BJ (cell line): ENCODE data around the gene HRK. TPM values are rescaled to one million over a fixed set of nuclear protein-coding genes. Genes with fewer than 3 reads are reported as not detected.

Experiments
- CTCF ChIA-PET: fragments of 350-600 bp; formaldehyde crosslinking; extraction: SDS; loops from one replicate; lab custom pipeline; 2021; ENCODE audit warnings: antibody characterized with exemption, inconsistent platforms; lab: Yijun Ruan, JAX
- POLR2A ChIA-PET: fragments of 300-600 bp; sonication (Branson Sonifier 250); formaldehyde crosslinking; extraction: SDS; loops from one replicate; lab custom pipeline; 2021; ENCODE audit warnings: antibody characterized with exemption; lab: Charles Lee
- DNase-seq: peaks from one replicate; pipeline ENCODE4 v3.0.0-alpha.2; 2011; ENCODE audit warnings: low read depth
- H3K27me3 ChIP-seq: 2 replicates; pipeline ENCODE4 v1.6.0; 2011; ENCODE audit warnings: low read length; ENCODE audit not compliant: control insufficient read depth, insufficient read depth
- H3K36me3 ChIP-seq: 2 replicates; pipeline ENCODE4 v1.5.1; 2011; ENCODE audit warnings: low read length; ENCODE audit not compliant: control insufficient read depth, insufficient read depth
- H3K4me3 ChIP-seq: 2 replicates; pipeline ENCODE4 v1.5.1; 2011; ENCODE audit warnings: low read depth, mild to moderate bottlenecking, control low read depth, low read length
- CTCF ChIP-seq: IDR thresholded peaks from 2 replicates; pipeline ENCODE4 v1.5.1; 2011; ENCODE audit warnings: low read depth, mild to moderate bottlenecking, control low read depth, inconsistent platforms, low read length, moderate library complexity; ENCODE audit not compliant: insufficient read depth
- polyA plus RNA-seq: library from polyadenylated mRNA; depleted of rRNA; stranded (reverse); fragments of >200 nt; gene quantifications from 2 replicates; pipeline ENCODE4 v1.2.3, GENCODE V29; 2011

Gene HRK
- polyA plus RNA-seq, 1 experiment = not detected

- H3K27me3 ChIP-seq = no peaks in the 10 kb centered on the region
- no peak for DNase-seq
- ChIA-PET CTCF (interaction anchor here (0.6 to 1.2 kb wide), 3 partner anchors 12 to 629 kb away, joined by 3 to 4 read pairs (median 3); no protein-coding TSS in a partner anchor), POLR2A (no interaction called here)
- no peak for TF ChIP-seq CTCF
- H3K36me3 ChIP-seq = peaks cover 7% of the 10 kb centered on the region
- no peak overlapping the region for H3K4me3 ChIP-seq
Observed at GRCh38 chr12:116926283-116927243, 45.3 kb upstream of the HRK start.

- no peaks in the 10 kb centered on the region for H3K27me3 ChIP-seq
- peaks cover 7% of the 10 kb centered on the region for H3K36me3 ChIP-seq
- ChIA-PET POLR2A (interaction anchor here (0.7 kb wide), 1 partner anchor 24 kb away, joined by 3 read pairs; no protein-coding TSS in a partner anchor), CTCF (no interaction called here)
- TF ChIP-seq CTCF = no peak
- DNase-seq = no peak
- no peak overlapping the region for H3K4me3 ChIP-seq
Observed at GRCh38 chr12:116924558-116925453, 43.6 kb upstream of the HRK start.

GRCh38 chr12:116922194-116922897, 41.1 kb upstream of the HRK start:
- DNase-seq = no peak
- H3K4me3 ChIP-seq = no peak overlapping the region
- ChIA-PET POLR2A (no interaction called here), CTCF (no interaction called here)
- H3K27me3 ChIP-seq = no peaks in the 10 kb centered on the region
- peaks cover under 1% of the 10 kb centered on the region; the same call in 1 of the 2 replicates for H3K36me3 ChIP-seq
- TF ChIP-seq CTCF = no peak

- ChIA-PET CTCF (no interaction called here), POLR2A (no interaction called here)
- no peak for TF ChIP-seq CTCF
- H3K36me3 ChIP-seq = no peaks in the 10 kb centered on the region; the same call in 1 of the 2 replicates
- H3K27me3 ChIP-seq = no peaks in the 10 kb centered on the region
- H3K4me3 ChIP-seq = no peak overlapping the region
- no peak for DNase-seq
Observed at GRCh38 chr12:116920939-116921338, 39.7 kb upstream of the HRK start.
